Stimulated activated CD8-positive, alpha-beta memory T cell treated with anti-CD3 and anti-CD28 coated beads, Interleukin-4, amount 100 ng/mL, for 1 hour (primary cell): ENCODE results near the gene NGRN.
"Not testable (repeated sequence)": the region's sequence is repeated elsewhere in the genome, so short reads cannot be mapped to it uniquely, and the experiment has no call there.

ENCODE experiments used
- DNase-seq, 2 donors: peaks; one replicate each; pipeline ENCODE4 v3.0.0-alpha.2; 2020; ENCODE audit warnings: low read depth in 2 of 2, low spot score in 1 of 2

NGRN gene

DNA sequence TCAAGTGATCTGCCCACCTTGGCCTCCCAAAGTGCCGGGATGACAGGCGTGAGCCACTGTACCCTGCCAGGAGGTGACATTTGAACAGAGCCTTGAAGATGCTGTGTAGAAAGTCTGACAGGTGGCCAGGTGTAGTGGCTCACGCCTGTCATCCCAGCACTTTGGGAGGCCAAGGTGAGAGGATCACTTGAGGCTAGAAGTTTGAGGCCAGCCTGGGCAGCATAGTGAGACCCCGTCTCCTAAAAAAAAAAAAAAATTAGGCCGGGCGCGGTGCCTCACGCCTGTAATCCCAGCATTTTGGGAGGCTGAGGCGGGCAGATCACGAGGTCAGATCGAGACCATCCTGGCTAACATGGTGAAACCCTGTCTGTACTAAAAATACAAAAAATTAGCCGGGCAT, 13.0 kb downstream of the NGRN start:
- DNase-seq: not testable (repeated sequence)

DNA sequence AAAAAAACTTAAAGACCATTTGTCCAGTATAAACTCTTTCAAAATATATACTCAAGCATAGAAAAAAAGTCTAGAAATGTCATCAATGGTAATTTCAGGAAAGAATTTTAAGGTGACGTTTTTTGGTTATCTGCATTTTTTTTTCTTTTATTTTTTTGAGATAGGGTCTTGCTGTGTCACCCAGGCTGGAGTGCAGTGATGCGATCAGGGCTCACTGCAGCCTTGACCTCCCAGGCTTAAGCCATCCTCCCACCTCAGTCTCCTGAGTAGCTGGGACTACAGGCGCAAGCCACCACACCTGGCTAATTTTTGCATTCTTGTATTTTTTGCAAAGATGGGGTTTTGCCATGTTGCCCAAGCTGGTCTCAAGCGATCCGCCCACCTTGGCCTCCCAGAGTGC, 15.3 kb downstream of the NGRN start:
- DNase-seq: not testable (repeated sequence)

DNA sequence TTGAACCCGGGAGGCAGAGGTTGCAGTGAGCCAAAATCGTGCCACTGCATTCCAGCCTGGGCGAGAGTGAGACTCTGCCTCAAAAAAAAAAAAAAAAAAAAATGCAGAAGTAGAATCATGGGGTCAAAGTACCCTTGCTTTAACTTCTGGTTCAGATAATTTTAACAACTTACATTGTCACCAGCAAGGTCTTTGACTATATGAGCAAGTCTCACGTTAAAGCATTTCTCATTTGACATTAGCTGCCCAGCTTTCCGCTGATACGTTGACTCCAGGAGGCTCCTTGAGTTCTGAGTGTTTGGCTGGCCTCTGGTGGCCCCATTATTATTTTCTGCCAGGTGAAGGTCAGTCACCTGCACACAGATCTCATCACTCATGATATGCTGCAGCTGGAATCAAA, 16.2 kb downstream of the NGRN start:
- DNase-seq: not testable (repeated sequence)

DNA sequence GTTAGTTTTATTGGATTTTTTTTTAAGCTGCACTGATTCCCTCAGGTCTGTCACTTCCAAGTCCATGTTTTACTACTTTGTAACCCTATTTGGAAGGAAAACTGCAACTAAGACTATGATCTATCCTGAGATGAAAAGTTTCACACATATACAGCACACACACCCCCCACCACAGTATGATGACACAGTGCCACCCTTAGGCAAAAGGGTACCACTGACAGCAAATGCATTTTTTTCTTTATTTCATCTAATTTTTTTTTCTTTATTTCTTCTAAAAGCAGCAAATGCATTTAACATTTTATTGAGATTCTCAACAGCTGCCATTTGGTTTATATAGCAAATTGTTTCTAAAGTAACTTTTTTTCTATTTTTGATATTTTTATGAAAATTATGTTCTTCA, 21.2 kb downstream of the NGRN start:
- DNase-seq: no peak

DNA sequence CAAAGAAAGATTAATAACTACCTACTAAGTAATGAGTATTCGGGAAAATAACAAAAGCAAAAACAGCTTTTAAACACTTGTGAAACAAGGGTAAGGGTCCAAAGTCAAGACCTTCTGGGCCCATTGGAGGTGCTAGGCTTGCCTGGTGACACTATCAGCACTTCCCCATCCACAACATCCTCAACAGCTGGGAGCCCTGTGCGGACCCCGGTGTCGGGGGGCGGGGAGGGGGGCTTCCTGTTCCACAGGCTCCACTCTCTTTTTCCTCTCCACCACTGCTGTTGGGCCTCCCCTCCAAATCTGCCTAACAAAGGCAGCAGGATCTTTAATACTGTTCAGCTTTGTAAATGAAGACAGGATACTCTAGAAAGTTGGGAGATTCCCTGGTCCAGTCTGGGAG, 21.6 kb downstream of the NGRN start:
- no peak for DNase-seq

DNA sequence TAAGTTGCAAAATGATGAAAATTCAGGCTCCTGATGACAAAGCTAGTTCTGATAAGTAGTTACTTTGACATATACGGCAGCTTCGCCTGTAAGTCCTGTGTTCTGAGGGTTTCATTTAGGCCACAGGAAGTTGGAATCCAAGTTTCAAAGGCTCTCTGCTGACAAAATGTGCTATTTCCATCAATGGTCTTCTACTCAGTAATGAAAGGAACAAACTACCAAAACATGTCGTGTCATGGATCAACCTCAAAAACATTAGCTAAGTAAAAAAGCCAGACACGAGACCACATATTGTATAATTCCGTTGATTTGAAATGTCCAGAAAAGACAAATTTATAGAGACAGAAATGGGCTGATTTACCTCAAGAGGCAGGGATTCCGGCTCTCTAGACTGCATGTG, 22.5 kb downstream of the NGRN start:
- DNase-seq: no peak

DNA sequence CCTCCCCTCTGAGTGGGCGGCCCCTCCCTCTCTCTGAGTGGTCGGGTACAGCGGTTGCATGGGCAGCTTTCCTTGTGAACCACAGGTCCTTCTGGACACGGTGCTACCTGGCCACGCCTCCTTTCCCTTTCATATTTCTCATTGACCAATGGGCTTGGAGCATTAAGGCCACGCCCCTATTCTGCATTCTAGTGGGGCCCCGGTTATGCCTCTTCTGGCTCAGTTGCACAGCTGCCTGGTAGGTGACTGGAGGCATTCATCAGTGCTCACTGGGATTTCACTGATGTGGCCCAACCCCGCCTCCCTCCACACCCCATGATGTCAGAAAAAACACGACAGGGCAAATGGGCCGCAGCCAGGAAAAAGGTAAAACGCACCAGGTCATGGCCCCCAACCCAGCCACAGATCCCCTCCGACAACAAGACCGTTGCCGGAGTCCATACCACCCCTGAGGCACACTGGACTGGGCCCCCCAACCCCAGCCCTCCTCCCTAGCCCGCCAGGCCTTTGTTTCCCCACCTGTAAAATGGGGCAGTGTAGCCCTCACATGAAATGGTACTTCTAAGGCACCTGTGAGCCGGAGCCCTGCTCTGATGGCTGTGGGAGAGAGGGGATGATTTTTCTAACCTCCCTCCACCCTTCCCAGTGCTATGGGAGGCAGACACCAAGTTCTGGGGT, 26.3 kb downstream of the NGRN start:
- DNase-seq: no peak

DNA sequence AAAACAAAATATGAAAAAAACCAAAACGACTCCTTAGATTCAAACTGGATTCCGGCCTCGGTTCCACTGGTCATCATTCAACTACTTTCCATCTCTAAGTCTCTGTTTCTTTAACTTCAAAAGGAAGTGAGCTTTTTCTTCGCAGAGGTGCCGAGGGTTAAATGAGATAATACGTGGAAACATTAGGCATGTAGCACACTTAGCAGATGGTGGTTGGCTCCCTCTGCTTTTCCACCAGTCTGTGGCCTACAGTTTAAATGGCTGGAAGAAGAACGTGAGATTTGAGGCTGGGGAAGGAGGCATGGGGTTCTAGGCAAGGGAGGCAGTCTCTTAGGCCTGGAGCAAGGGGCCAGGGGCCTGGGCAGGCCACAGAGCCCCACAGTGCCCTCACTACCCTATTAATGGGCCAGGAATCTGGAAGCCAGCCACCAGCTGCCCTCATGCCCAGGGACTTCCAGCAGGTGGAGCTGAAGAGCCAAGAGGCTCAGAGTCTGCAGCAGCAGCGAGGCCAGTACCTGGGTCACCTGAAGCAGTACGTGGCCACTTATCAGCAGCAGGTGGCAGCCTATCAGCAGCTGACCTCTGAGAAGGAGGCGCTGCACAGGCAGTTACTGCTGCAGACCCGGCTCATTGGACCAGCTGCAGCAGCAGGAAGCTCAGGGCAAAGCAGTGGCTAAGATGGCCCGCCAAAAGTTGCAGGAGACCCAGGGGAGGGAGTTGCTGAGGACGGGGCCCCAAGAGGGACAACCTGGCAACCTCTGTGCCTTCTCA, 27.8 kb downstream of the NGRN start:
- peak; percentile 26 to 37 for DNase-seq

DNA sequence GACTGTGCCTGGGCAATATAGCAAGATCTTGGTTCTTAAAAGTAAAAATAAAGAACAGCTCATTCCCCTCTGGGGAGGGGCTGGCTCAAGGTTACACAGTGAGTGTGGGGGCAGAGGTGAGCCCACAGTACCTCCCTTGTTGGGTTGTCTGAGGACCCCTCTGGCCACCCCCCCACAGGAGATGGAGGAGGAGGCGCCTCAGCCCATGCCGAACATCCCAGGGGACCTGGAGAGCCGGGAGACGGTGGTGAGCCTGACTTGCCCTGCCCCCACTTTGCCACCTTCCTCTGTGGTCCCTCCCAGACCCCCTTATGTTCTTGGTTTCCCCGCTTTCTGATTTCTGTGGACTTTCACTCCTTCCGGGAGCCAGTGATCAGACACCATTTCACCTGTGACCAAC, 28.7 kb downstream of the NGRN start:
- DNase-seq: no peak

DNA sequence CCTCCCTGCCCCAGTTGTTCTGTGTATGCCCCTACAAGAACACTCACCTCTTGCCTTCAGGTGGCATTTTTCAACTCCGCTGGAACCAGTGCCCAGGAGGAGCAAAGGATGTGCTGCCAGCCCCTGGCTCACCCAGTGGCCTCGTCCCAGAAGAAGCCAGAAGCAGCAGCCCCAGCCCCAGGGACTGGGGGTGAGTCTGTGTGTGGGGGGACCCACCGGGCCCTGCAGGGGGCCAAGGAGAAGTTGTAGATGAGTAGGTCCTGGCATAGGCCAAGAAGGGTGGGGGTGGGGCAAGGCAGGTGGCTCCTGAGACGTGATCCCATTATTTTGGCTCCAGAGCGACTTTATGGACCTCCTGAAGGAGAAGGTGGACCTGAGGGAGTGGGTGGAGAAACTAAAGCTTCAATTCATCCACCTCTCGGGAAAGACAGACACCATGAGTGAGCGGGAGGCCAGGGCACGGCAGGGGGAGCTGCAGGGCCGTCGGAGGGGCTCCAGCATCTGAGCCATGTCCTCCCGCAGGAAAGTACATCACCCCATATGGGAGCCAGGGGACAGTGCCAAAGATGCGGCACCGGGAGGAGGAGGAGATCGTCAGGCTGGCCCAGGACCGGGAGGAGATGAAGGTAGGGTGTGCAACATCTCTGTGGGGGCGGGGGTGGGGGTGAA, 29.3 kb downstream of the NGRN start:
- DNase-seq: no peak

DNA sequence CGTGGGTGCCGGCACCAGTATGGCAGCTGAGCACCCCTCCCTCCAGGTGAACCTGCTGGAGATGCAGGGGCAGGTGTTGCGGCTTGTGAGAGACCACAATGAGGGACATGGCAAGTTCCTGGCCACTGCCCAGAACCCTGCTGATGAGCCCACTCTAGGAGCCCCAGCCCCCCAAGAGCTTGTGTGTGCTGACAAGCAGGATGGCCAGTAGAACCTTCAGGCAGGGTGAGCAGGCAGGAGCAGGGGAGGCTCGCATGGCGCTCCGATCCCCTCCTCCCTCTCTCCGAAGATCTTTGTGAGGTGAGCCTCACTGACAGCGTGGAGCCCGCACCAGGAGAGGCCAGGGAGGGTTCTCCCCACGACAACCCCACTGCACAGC, 29.8 kb downstream of the NGRN start:
- no peak for DNase-seq

DNA sequence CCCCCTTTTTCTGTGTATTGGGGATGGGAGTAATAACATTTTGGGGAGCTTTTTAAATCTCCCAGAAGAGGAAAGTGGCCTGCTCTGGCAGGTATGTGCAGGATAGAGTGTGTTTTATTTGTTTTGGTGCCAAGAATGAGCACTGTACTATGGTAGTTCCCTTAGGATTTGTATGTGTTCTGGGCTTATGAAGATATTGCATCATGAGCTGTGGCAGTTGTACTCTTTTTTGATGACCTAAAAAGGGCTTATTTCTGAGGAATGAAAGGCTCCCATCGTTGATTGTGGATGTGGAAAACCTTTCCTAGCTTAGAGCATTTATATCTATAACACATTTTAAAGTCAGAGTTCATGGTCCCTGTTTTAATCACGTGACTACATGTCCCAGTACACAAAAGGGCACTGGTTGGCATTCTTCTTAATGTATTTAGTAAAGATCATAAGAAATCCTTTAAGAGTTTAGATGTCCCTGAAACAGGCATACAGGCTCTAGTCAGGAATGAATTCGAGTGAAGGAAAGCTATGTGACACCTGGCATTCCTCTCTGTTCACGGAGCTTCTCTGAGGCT, 30.9 kb downstream of the NGRN start:
- DNase-seq: not testable (repeated sequence)

DNA sequence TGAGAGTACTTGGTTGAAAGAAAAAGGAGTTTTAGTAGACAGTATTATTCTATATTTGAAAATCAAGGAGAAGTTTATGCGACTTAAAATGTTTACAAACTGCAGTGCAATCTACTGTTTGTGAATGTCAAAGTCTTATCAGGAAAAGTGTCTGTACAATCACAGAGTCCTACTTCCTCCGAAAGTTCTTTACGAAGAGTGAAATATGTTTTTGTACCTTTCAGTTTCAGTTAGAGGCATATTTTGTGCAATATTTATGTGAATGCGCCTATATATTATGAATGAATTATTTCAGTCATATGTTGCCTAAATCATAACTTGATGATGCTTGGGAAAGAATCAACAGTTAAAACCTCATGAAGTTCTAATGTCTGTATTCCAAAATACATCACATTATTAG, 31.5 kb downstream of the NGRN start:
- no peak for DNase-seq

DNA sequence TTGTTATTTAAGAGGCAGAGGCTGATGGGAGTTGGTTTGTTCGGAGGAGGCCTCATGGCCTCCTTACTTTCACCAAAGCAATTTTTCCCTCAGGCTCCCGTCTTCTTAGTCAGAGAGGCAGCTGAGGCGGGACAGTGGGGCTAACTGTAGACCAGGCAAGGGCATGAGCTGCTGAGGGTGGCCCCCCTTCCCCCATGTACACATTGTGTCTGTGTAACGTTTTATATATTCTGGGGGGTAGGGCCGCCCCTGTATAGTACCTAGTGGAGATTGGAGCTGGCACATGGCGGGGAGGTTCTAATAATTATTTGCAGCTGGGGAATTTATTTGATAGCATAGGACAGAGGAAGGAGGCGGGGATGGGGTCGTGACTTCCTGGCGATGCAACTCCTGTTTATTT, 35.1 kb downstream of the NGRN start:
- DNase-seq: no peak

DNA sequence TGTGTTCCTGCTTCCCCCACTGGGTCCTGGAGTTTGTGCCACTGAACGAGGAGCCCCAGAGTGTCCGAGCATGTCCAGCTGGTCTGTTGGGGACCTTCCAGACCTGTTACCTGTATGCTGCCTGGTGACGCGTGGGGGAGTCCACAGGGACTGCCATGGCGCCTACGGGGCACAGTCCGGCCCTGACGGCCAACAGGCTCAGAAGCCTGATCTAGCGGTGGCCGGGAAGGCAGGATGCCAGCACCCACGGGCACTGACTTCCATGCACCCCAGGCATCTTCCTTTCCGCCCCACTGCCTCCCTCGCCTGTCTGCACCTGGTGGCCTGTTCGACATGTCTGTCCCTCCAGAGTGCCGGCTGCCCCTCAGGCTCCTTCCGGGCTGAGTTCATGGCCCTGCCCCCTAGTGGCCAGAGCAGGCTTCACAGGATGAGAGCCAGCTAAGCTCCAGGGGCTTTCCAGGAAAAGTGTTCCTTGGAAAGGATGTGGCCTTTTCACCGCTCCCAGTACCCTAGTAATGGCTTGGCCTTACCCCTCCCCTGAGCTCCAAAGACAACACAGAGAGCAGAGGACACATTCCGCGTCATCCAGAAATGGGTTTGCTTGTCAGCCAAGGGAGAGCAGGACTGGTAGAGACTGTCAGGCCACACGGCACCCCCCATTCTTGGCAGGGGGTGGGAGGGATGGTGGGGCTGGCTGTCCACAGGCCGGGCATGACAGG, 35.7 kb downstream of the NGRN start:
- peak in 1 of 2 donors; percentile 34 for DNase-seq

DNA sequence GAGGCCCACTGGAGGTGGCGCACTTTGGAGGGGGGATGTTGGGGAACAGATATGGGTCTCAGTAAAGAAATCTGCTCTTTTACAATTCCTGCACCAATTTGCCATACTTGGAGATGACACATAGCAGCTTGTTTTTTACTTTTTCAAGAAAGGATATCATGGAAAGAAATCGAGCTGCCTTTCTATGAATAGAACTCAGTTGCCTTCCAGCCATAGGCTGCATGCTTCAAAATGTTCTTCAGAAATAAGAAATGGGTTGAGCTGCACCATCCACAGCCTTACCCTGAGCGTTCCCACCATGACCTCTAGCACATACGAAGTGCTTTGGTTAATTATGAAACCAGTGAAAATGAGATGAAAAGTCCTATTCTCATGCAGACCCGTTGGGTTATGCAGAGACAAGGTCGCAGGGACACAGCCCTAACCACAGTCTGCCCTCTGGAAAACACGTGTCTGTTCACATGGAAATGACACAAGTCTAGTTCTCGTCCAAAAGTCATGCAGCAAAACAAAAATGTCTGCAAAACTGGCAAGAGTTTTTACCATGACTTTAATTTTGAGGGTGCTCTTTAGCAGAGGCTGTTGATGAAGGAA, 36.3 kb downstream of the NGRN start:
- no peak for DNase-seq

DNA sequence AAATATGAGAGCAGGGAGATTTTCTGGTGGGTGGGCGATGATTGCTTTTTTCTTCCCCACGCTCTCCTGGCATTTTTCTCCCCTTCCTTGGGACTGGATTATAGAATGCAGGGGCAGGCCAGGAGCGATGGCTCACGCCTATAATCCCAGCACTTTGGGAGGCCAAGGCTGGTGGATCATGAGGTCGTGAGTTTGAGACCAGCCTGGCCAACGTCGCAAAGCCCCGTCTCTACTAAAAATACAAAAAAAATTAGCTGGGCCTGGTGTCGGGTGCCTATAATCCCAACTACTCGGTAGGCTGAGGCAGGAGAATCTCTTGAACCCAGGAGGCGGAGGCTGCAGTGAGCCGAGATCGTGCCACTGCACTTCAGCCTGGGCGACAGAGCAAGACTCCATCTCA, 39.9 kb downstream of the NGRN start:
- DNase-seq: not testable (repeated sequence)

DNA sequence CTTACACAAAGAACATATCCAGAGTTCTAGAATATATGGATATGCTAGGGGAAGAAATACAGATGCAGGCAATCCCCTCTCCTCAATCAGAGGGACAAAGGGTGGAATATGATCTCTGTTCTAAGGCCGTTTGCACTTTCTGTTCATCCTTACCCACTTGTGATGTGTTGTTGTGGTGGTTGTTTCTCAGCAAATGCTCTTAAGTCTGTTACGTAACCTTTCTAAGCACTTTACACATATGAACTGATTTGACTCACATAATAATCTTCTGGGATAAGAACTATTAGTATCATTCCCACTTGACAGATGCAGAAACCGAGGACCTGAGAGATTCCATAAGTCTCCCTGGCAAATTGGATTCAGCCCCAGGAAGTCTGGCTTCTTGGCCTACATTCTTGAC, 40.5 kb downstream of the NGRN start:
- no peak for DNase-seq

DNA sequence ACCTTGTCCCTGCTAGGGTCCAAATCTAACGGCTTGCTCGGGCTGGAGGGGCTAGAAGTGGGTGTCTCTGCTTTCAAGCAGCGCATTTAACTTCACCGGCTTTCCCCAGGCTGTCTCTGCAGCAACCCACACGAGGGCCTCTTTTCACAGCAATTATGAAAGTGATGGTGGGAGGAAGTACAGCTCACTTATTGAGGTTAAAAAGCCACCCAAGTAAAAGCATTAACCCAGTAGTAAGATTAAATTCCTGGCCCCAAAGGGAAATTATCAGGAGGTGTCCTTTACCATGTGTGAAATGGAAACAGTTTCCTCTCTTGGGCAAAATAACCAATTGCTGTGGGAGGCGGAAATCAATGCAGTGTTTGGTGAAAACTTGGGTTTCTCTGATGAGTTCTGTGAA, 41.1 kb downstream of the NGRN start:
- no peak for DNase-seq

DNA sequence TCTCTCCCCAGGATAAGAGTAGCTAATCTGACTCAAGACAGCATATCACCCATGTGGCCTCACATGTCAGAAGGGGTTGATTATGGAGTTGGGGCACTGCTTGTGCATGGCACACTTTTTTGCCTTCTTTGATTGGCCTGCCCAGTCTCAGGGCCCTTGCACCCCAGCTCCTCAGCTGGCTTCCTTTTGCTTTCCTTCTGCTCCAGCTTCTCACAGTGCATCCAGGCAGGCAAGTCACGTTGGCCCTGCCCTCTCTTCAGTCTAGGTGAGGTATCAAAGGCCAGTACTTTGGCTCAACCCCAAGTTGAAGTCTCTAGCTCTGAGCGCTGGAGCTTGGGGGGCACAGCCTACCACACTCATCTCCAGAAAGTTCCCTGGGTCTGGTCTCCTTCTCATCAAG, 42.2 kb downstream of the NGRN start:
- DNase-seq: no peak

DNA sequence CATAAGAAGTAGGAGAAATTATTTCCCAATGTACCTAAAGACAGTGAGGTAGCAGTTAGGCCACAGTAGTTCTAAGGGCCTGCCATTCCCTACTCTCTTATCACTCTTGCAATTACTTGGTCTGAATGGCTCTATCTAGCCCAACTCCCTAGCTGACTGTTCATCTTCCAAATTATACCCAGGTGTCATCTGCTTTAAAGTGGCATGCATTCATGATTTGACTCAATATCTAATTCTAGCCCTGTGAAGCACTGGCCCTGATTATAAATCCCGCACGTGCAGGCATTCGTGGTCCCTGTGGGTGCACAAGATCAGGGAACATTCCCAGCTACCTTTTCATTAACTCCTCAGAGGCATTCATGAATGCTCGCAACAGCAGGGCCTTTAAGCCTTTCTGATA, 43.5 kb downstream of the NGRN start:
- no peak for DNase-seq
